Neural progenitor cell (in vitro differentiated cells): ENCODE data around the gene NKAIN2. TPM values are rescaled to one million over a fixed set of nuclear protein-coding genes. Genes with fewer than 3 reads are reported as not detected.

Experiments used
- DNase-seq: peaks from one replicate; pipeline ENCODE4 v3.0.0-alpha.2; 2016; ENCODE audit warnings: low spot score
- H2AFZ ChIP-seq: fragments of 200-600 bp; sonication (generic); replicated peaks from 2 replicates; pipeline ENCODE4 v1.6.1; 2016; ENCODE audit warnings: antibody characterized with exemption
- H3F3A ChIP-seq: fragments of 200-600 bp; sonication (generic); 2 replicates; pipeline ENCODE4 v1.6.1; 2016; ENCODE audit warnings: antibody characterized with exemption, low read depth
- H3K27ac ChIP-seq: fragments of 200-600 bp; sonication (generic); 2 replicates; pipeline ENCODE4 v1.5.1; 2016; ENCODE audit warnings: mild to moderate bottlenecking
- H3K27me3 ChIP-seq: fragments of 200-600 bp; sonication (generic); 2 replicates; pipeline ENCODE4 v1.6.1; 2016; ENCODE audit warnings: mild to moderate bottlenecking, moderate library complexity
- H3K36me3 ChIP-seq: fragments of 200-600 bp; sonication (generic); 2 replicates; pipeline ENCODE4 v1.5.1; 2016
- H3K4me1 ChIP-seq: fragments of 200-600 bp; sonication (generic); 2 replicates; pipeline ENCODE4 v1.6.1; 2016; ENCODE audit warnings: mixed run types
- H3K4me2 ChIP-seq: fragments of 200-600 bp; sonication (generic); 2 replicates; pipeline ENCODE4 v1.6.1; 2016
- H3K4me3 ChIP-seq: fragments of 200-600 bp; sonication (generic); 2 replicates; pipeline ENCODE4 v1.5.1; 2016
- H3K79me2 ChIP-seq: fragments of 200-600 bp; sonication (generic); 2 replicates; pipeline ENCODE4 v1.6.1; 2016; ENCODE audit warnings: low read depth
- H3K9ac ChIP-seq: fragments of 200-600 bp; sonication (generic); 2 replicates; pipeline ENCODE4 v1.6.1; 2016
- H3K9me3 ChIP-seq: fragments of 200-600 bp; sonication (generic); 2 replicates; pipeline ENCODE4 v1.5.1; 2016; ENCODE audit warnings: low read depth
- H4K20me1 ChIP-seq: fragments of 200-600 bp; sonication (generic); 2 replicates; pipeline ENCODE4 v1.6.1; 2016; ENCODE audit warnings: low read depth
- H3K27ac Mint-ChIP-seq: 3 replicates; pipeline ENCODE4 v1.8.0; 2021; ENCODE audit warnings: mixed read lengths
- H3K27me3 Mint-ChIP-seq: 2 replicates; pipeline ENCODE4 v1.8.0; 2022; ENCODE audit warnings: low read depth, mild to moderate bottlenecking, inconsistent platforms, moderate library complexity, mixed read lengths; ENCODE audit not compliant: insufficient read depth
- H3K36me3 Mint-ChIP-seq: 3 replicates; pipeline ENCODE4 v1.8.0; 2021; ENCODE audit warnings: mixed read lengths
- H3K4me1 Mint-ChIP-seq: 3 replicates; pipeline ENCODE4 v1.8.0; 2021; ENCODE audit warnings: mixed read lengths
- H3K4me3 Mint-ChIP-seq: 3 replicates; pipeline ENCODE4 v1.8.0; 2021; ENCODE audit warnings: mild to moderate bottlenecking, moderate library complexity, mixed read lengths
- H3K9me3 Mint-ChIP-seq: 3 replicates; pipeline ENCODE4 v1.8.0; 2020; ENCODE audit warnings: mixed read lengths
- CTCF ChIP-seq: fragments of 200-600 bp; sonication (generic); IDR thresholded peaks from 2 replicates; pipeline ENCODE4 v1.5.1; 2017; ENCODE audit warnings: antibody characterized with exemption, mild to moderate bottlenecking
- EZH2 ChIP-seq: fragments of 200-600 bp; sonication (generic); IDR thresholded peaks from 2 replicates; pipeline ENCODE4 v1.6.1; 2017; ENCODE audit warnings: antibody characterized with exemption, mild to moderate bottlenecking, moderate library complexity
- EZH2phosphoT487 ChIP-seq: fragments of 200-600 bp; sonication (generic); IDR thresholded peaks from 2 replicates; pipeline ENCODE4 v1.6.1; 2017; ENCODE audit warnings: antibody characterized with exemption
- total RNA-seq: library from RNA; depleted of rRNA; stranded (reverse); fragments of >200 nt; gene quantifications from 2 replicates; pipeline ENCODE4 v1.2.3, GENCODE V29; 2015; ENCODE audit warnings: low replicate concordance

The NKAIN2 gene
- total RNA-seq, 1 donor from 2014 or later, result 0.45 TPM

GRCh38 chr6:123838505-123839234 lies 35.0 kb downstream of the NKAIN2 start:
- no peaks in the 10 kb centered on the region for H3F3A ChIP-seq
- no peaks in the 10 kb centered on the region for H4K20me1 ChIP-seq
- H3K4me3 ChIP-seq, result no peak overlapping the region
- no peaks in the 10 kb centered on the region for H3K36me3 Mint-ChIP-seq
- no peak overlapping the region for H2AFZ ChIP-seq
- no peak for DNase-seq
- no peak overlapping the region for H3K9ac ChIP-seq
- H3K4me2 ChIP-seq, result no peak overlapping the region
- peaks cover 5% of the 10 kb centered on the region for H3K4me1 Mint-ChIP-seq
- no peak for TF ChIP-seq EZH2phosphoT487
- no peak for TF ChIP-seq EZH2
- no peak for TF ChIP-seq CTCF
- no peak overlapping the region for H3K27ac ChIP-seq
- peak overlapping the region; percentile 35 for H3K27ac Mint-ChIP-seq
- no peaks in the 10 kb centered on the region for H3K4me1 ChIP-seq
- H3K27me3 ChIP-seq, result peaks cover 16% of the 10 kb centered on the region
- no peaks in the 10 kb centered on the region for H3K36me3 ChIP-seq
- no peaks in the 10 kb centered on the region for H3K9me3 ChIP-seq
- peaks cover 9% of the 10 kb centered on the region for H3K9me3 Mint-ChIP-seq
- peaks cover 4% of the 10 kb centered on the region for H3K27me3 Mint-ChIP-seq
- H3K79me2 ChIP-seq, result no peaks in the 10 kb centered on the region
- no peak overlapping the region for H3K4me3 Mint-ChIP-seq

GRCh38 chr6:123841067-123841896 lies 37.6 kb downstream of the NKAIN2 start:
- Histone ChIP-seq H3K36me3 (no peaks in the 10 kb centered on the region), H3K4me3 (no peak overlapping the region), H3K9ac (no peak overlapping the region), H3K4me1 (no peaks in the 10 kb centered on the region), H3K79me2 (no peaks in the 10 kb centered on the region), H3K27ac (no peak overlapping the region), H4K20me1 (no peaks in the 10 kb centered on the region), H2AFZ (no peak overlapping the region), H3F3A (no peaks in the 10 kb centered on the region), H3K4me2 (no peak overlapping the region), H3K27me3 (peaks cover 13% of the 10 kb centered on the region), H3K9me3 (no peaks in the 10 kb centered on the region)
- Mint-ChIP-seq H3K27me3 (peaks cover 2% of the 10 kb centered on the region), H3K4me3 (no peak overlapping the region), H3K9me3 (peaks cover 6% of the 10 kb centered on the region), H3K27ac (no peak overlapping the region), H3K36me3 (no peaks in the 10 kb centered on the region), H3K4me1 (peaks cover 5% of the 10 kb centered on the region)
- no peak for DNase-seq
- TF ChIP-seq EZH2phosphoT487 (no peak), EZH2 (no peak), CTCF (no peak)

- H3K36me3 ChIP-seq, result no peaks in the 10 kb centered on the region
- Mint-ChIP-seq H3K27ac (no peak overlapping the region), H3K27me3 (peaks cover 5% of the 10 kb centered on the region), H3K9me3 (peaks cover 8% of the 10 kb centered on the region), H3K36me3 (no peaks in the 10 kb centered on the region), H3K4me1 (no peaks in the 10 kb centered on the region), H3K4me3 (no peak overlapping the region)
- H3K4me2 ChIP-seq, result no peak overlapping the region
- H3K9ac ChIP-seq, result no peak overlapping the region
- DNase-seq, result no peak
- no peaks in the 10 kb centered on the region for H3F3A ChIP-seq
- no peak overlapping the region for H3K4me3 ChIP-seq
- no peaks in the 10 kb centered on the region for H3K4me1 ChIP-seq
- no peaks in the 10 kb centered on the region for H3K27me3 ChIP-seq
- TF ChIP-seq CTCF (no peak), EZH2phosphoT487 (no peak), EZH2 (no peak)
- H2AFZ ChIP-seq, result no peak overlapping the region
- H3K9me3 ChIP-seq, result no peaks in the 10 kb centered on the region
- H3K79me2 ChIP-seq, result no peaks in the 10 kb centered on the region
- H4K20me1 ChIP-seq, result no peaks in the 10 kb centered on the region
- no peak overlapping the region for H3K27ac ChIP-seq
Observed at GRCh38 chr6:123844011-123844410, 40.3 kb downstream of the NKAIN2 start.
